ENCODE measurements around the gene ACSBG1. TPM values are rescaled to one million over a fixed set of nuclear protein-coding genes. Genes with fewer than 3 reads are reported as not detected.

Gene ACSBG1
- total RNA-seq, 5 donors from 2014 or later (not counting 1 experiment from before 2014, with no cell fraction given), result not detected

DNA sequence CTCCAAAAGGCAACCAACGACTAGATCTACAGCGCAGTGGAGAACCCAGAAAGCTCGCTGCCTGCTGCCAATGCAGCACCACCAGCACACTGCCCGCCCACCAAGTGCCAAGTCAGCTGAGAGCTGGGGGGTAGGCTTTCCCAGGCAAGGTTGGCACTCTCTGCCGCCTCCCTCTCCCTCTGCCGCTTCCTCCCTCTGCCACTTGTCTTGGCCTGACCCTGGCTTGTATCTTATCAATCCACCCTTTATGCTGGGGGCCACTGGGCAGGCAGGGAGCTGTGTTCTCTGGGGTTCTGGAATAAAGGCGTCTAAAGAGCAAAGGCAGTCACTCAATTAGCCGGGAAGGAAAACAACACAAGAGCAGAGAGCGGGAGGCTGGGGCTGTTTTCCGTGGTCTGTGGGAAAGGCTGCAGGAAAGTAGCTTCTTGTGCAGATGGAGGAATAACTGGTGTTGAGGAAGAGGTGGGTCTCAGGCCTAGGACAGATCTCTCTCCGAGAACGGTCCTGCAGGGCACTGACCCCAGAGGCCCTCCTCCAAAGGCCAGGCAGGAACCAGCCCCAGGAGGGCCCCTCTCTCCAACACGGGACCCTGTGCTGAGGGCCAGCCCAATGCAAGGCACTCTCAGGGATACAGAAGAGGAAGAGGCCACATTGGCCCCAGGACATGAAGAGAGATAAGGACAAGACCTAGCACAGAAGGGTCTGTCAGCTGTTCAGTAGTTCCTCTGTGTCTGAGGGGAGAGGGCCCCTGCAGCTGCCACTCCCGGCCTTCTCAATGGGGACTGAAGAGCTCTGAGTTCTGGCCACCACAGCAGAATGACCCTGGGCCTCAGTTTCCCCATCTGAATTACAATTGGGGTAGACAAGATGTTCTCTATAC lies 30.8 kb downstream of the ACSBG1 start:
- WGBS (ENCODE audit: insufficient coverage), result 77% methylated on average over 6 of the region's 14 CpGs

DNA sequence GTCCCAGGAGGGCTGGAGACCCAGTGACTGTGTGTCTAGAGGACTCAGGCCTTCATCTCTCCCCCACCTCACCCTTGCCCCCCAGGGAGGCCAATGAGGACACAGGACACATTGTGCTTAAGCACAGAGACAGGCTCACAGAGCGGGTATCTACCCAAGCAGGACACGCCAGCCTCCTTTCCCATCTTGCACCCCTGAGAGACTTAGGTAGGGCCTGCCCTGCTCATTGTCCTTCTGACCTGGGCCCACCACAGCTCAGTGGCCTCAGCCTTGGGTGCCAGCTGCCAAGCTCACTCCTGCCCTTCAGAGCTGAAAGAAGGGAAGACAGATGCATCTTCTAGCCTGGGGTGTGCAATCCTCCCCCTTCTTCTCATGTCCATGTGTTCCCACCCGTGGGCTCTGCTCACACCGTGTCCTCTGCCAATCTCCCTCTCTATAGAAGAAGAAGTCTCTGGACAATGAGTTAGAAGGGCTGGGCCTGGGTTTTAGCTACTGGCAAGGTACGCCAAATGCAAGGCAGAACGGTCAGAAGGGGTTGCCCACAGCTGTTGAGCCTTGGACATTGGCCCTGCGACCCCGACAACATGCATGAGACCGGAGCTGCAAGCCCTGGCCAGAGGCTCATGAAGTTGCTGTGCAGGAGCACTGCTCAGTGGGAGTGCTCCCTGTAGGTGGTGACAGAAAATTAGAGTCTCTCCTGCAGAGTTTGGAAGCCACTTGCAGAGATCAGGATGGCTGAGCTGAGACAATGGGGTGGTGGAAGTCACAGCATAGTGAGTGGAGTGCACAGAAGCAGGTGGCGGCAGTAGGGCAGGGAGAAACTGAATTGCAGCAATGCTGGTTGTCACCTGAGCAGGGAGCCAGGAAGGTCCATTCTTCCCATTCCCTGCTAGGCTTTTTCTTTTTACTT lies 32.8 kb downstream of the ACSBG1 start:
- ATAC-seq (replicated peaks in 1 of 4), result no peak
- H3K9me3 Mint-ChIP-seq, result no peaks in the 10 kb centered on the region
- H3K4me1 Mint-ChIP-seq, result no peaks in the 10 kb centered on the region

More for the DNA sequence above, 30.8 kb downstream of the ACSBG1 start:
- H3K27ac Mint-ChIP-seq, result no peak overlapping the region
- ChIA-PET CTCF (interaction anchor here in 1 of 2 donors (1.2 kb wide), 1 partner anchor 239 kb away, joined by 3 read pairs; no protein-coding TSS in a partner anchor), POLR2A (interaction anchor here in 1 of 2 donors (0.6 kb wide), 1 partner anchor 54 kb away, joined by 3 read pairs; no protein-coding TSS in a partner anchor)
- no peak overlapping the region for H3K4me3 Mint-ChIP-seq
- H3K4me1 ChIP-seq (ENCODE audit: control insufficient read depth in 1 of 2, extremely low read depth in 1 of 2, insufficient read depth in 2 of 2, low read length in 2 of 2), result no peaks in the 10 kb centered on the region
- H3K9me3 Mint-ChIP-seq, result no peaks in the 10 kb centered on the region
- no peaks in the 10 kb centered on the region for H3K27me3 Mint-ChIP-seq
- H3K4me3 ChIP-seq (ENCODE audit: control insufficient read depth in 1 of 2, extremely low read depth in 1 of 2, low read length in 1 of 2), result no peak overlapping the region
- no peaks in the 10 kb centered on the region for H3K4me1 Mint-ChIP-seq
- H3K36me3 Mint-ChIP-seq, result no peaks in the 10 kb centered on the region
- peaks cover 0 to 14% of the 10 kb centered on the region in 2 experiments for H3K27me3 ChIP-seq (replicated peaks in 1 of 2; ENCODE audit: control insufficient read depth in 2 of 2, extremely low read depth in 1 of 2, insufficient read depth in 2 of 2, low read length in 1 of 2)
- H3K27ac ChIP-seq (ENCODE audit: low read length), result no peak overlapping the region
- H3K9me3 ChIP-seq, result no peaks in the 10 kb centered on the region
- H3K36me3 ChIP-seq (ENCODE audit: control insufficient read depth in 2 of 2, extremely low read depth in 1 of 2, insufficient read depth in 1 of 2, low read length in 1 of 2), result no peaks in the 10 kb centered on the region
- no peak for ATAC-seq (replicated peaks in 1 of 4)
- DNase-seq, result no peak

DNA sequence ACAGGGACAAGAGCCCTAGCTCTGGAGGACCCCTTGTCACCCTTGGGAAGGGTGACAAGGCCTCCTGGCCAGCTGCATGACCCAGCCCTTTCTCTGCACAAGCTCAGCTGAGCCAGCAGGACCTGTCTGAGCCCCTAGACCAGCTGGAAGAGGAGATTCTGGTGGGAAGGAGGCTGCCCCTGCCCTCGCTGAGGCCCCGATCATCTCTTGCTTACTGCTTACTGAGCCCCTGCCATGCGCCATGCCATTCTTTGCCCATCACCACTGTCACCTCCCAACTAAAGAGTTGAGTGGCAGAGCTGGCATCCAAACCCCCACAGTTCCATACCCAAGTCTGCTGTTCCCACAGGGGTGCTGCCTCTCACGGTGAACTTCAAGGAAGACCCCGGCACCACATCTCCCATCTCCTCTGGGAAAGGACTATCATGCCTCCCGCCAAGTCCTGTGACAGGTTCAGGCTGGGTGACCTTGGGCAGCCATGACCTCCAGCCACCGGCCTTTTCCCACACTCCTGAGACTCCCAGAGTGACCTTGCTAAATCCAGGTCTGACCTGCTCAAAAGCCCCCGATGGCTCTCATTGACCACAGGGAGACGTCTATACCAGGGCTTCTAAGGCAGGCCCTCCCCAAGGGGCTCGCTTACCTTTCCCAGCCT lies 34.0 kb downstream of the ACSBG1 start:
- 89% methylated on average over 5 of the region's 10 CpGs for WGBS (ENCODE audit: insufficient coverage)
- Mint-ChIP-seq H3K36me3 (no peaks in the 10 kb centered on the region), H3K27me3 (no peaks in the 10 kb centered on the region), H3K9me3 (no peaks in the 10 kb centered on the region), H3K4me1 (peaks cover 0 to 4% (median 0%) of the 10 kb centered on the region in 3 donors), H3K4me3 (no peak overlapping the region), H3K27ac (no peak overlapping the region)
- peaks cover 0 to 7% of the 10 kb centered on the region in 2 experiments for H3K27me3 ChIP-seq (replicated peaks in 1 of 2; ENCODE audit: control insufficient read depth in 2 of 2, extremely low read depth in 1 of 2, insufficient read depth in 2 of 2, low read length in 1 of 2)
- H3K27ac ChIP-seq (ENCODE audit: low read length), result no peak overlapping the region
- ATAC-seq (replicated peaks in 1 of 4), result no peak
- ChIA-PET CTCF (interaction anchor here in 1 of 2 donors (0.8 kb wide), 1 partner anchor 82 kb away, joined by 3 read pairs; no protein-coding TSS in a partner anchor), POLR2A (no interaction called here)
- H3K4me1 ChIP-seq (ENCODE audit: control insufficient read depth in 1 of 2, extremely low read depth in 1 of 2, insufficient read depth in 2 of 2, low read length in 2 of 2), result peaks cover 0 to 4% of the 10 kb centered on the region in 2 experiments
- no peak for DNase-seq
- no peak overlapping the region for H3K4me3 ChIP-seq (ENCODE audit: control insufficient read depth in 1 of 2, extremely low read depth in 1 of 2, low read length in 1 of 2)
- H3K9me3 ChIP-seq, result no peaks in the 10 kb centered on the region
- H3K36me3 ChIP-seq (ENCODE audit: control insufficient read depth in 2 of 2, extremely low read depth in 1 of 2, insufficient read depth in 1 of 2, low read length in 1 of 2), result no peaks in the 10 kb centered on the region

More for the DNA sequence above, 32.8 kb downstream of the ACSBG1 start:
- H3K36me3 ChIP-seq (ENCODE audit: control insufficient read depth in 2 of 2, extremely low read depth in 1 of 2, insufficient read depth in 1 of 2, low read length in 1 of 2), result no peaks in the 10 kb centered on the region
- no peak overlapping the region for H3K4me3 Mint-ChIP-seq
- H3K4me1 ChIP-seq (ENCODE audit: control insufficient read depth in 1 of 2, extremely low read depth in 1 of 2, insufficient read depth in 2 of 2, low read length in 2 of 2), result no peaks in the 10 kb centered on the region
- ChIA-PET POLR2A (no interaction called here), CTCF (no interaction called here)
- H3K27ac Mint-ChIP-seq, result no peak overlapping the region
- no peaks in the 10 kb centered on the region for H3K36me3 Mint-ChIP-seq
- 68% methylated on average over 7 of the region's 10 CpGs for WGBS (ENCODE audit: insufficient coverage)
- no peak overlapping the region for H3K27ac ChIP-seq (ENCODE audit: low read length)
- no peak for DNase-seq
- H3K27me3 ChIP-seq (replicated peaks in 1 of 2; ENCODE audit: control insufficient read depth in 2 of 2, extremely low read depth in 1 of 2, insufficient read depth in 2 of 2, low read length in 1 of 2), result peaks cover 0 to 9% of the 10 kb centered on the region in 2 experiments
- H3K27me3 Mint-ChIP-seq, result no peaks in the 10 kb centered on the region
- H3K4me3 ChIP-seq (ENCODE audit: control insufficient read depth in 1 of 2, extremely low read depth in 1 of 2, low read length in 1 of 2), result no peak overlapping the region
- no peaks in the 10 kb centered on the region for H3K9me3 ChIP-seq

DNA sequence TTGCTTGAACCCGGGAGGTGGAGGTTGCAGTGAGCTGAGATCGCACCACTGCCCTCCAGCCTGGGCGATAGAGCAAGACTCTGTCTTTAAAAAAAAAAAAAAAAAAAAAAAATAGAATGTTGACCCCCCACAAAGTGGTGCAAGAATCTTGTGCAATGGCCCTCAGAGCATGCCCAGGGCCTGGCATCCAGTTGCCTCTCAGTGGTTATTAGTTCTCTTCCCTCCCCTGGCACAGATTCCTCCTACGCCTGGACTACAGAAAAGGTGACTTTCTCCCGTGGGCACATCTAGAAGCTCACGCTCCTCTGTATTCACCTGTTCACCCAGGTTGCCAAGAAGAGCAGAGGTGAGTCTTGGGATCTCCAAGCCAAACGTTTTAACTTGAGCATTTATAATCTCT lies 36.7 kb downstream of the ACSBG1 start:
- no peak overlapping the region for H3K4me3 Mint-ChIP-seq
- DNase-seq (no peak), ATAC-seq (replicated peaks in 1 of 4) (no peak)
- Histone ChIP-seq H3K4me1 (ENCODE audit: control insufficient read depth in 1 of 2, extremely low read depth in 1 of 2, insufficient read depth in 2 of 2, low read length in 2 of 2) (peaks cover 0 to 4% of the 10 kb centered on the region in 2 experiments), H3K27ac (ENCODE audit: low read length) (no peak overlapping the region), H3K27me3 (replicated peaks in 1 of 2; ENCODE audit: control insufficient read depth in 2 of 2, extremely low read depth in 1 of 2, insufficient read depth in 2 of 2, low read length in 1 of 2) (no peaks in the 10 kb centered on the region), H3K9me3 (no peaks in the 10 kb centered on the region), H3K4me3 (ENCODE audit: control insufficient read depth in 1 of 2, extremely low read depth in 1 of 2, low read length in 1 of 2) (no peak overlapping the region), H3K36me3 (ENCODE audit: control insufficient read depth in 2 of 2, extremely low read depth in 1 of 2, insufficient read depth in 1 of 2, low read length in 1 of 2) (no peaks in the 10 kb centered on the region)
- H3K9me3 Mint-ChIP-seq, result no peaks in the 10 kb centered on the region
- H3K27ac Mint-ChIP-seq, result no peak overlapping the region
- H3K27me3 Mint-ChIP-seq, result no peaks in the 10 kb centered on the region
- POLR2A ChIA-PET, result no interaction called here
- no peaks in the 10 kb centered on the region for H3K36me3 Mint-ChIP-seq
- WGBS (ENCODE audit: insufficient coverage), result 74% methylated on average over 4 of the region's 7 CpGs
- CTCF ChIA-PET, result interaction anchor here (0.7 to 1.3 kb wide), 2 partner anchors 13 to 76 kb away, joined by 3 to 6 read pairs; no protein-coding TSS in a partner anchor
- H3K4me1 Mint-ChIP-seq, result peaks cover 0 to 4% (median 0%) of the 10 kb centered on the region in 3 donors

DNA sequence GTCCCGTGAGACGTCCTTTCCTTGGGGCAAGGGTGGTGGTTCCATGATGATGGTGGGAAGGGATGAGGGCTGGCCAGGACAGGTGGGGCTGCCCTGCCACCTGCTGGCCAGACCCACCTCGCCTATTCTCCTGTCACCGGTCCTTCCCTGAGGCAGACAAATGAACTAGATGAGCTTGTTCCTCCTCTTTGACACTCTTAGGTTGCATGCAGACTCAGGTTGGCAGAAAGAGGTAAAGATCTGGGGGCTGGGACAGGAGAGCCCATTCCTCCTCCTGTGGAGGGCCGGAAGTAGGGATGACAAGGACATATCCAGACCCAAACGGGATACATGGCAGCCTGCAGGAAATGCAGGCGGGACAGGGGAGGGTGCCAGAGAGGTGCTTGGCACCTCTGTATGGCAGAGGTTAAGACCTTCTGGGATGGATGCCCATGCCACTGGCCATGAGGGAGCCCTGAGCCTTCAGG lies 38.6 kb downstream of the ACSBG1 start:
- Histone ChIP-seq H3K9me3 (no peaks in the 10 kb centered on the region), H3K4me1 (ENCODE audit: control insufficient read depth in 1 of 2, extremely low read depth in 1 of 2, insufficient read depth in 2 of 2, low read length in 2 of 2) (peaks cover 0 to 4% of the 10 kb centered on the region in 2 experiments), H3K27me3 (replicated peaks in 1 of 2; ENCODE audit: control insufficient read depth in 2 of 2, extremely low read depth in 1 of 2, insufficient read depth in 2 of 2, low read length in 1 of 2) (no peaks in the 10 kb centered on the region), H3K36me3 (ENCODE audit: control insufficient read depth in 2 of 2, extremely low read depth in 1 of 2, insufficient read depth in 1 of 2, low read length in 1 of 2) (no peaks in the 10 kb centered on the region), H3K4me3 (ENCODE audit: control insufficient read depth in 1 of 2, extremely low read depth in 1 of 2, low read length in 1 of 2) (no peak overlapping the region), H3K27ac (ENCODE audit: low read length) (no peak overlapping the region)
- ChIA-PET POLR2A (no interaction called here), CTCF (interaction anchor here (0.6 to 2.0 kb wide), 23 partner anchors 9 to 237 kb away, joined by 3 to 31 read pairs (median 4); partner anchors contain the start of genes CIB2 (in 1 of the 2) and IDH3A (in 1 of the 2))
- peak in 32 of 35 experiments; percentile 8 to 72 (median 33) for DNase-seq
- Mint-ChIP-seq H3K36me3 (no peaks in the 10 kb centered on the region), H3K4me1 (peaks cover 0 to 4% (median 0%) of the 10 kb centered on the region in 3 donors), H3K27ac (no peak overlapping the region), H3K27me3 (no peaks in the 10 kb centered on the region), H3K9me3 (peaks cover under 1 to 5% (median under 1%) of the 10 kb centered on the region in 3 donors), H3K4me3 (no peak overlapping the region)
- ATAC-seq (replicated peaks in 1 of 4), result peak; percentile 60 to 89 (median 80)
- WGBS (ENCODE audit: insufficient coverage), result 44% methylated on average over 6 of the region's 7 CpGs
